DOHH2 (cell line): ENCODE data around the gene RBM47.

Experiments
- CTCF ChIP-seq: fragments of 200-600 bp; sonication (generic); IDR thresholded peaks from one replicate; pipeline ENCODE4 v1.5.1; 2014; ENCODE audit warnings: antibody characterized with exemption, mild to moderate bottlenecking, low read depth, low read length; ENCODE audit not compliant: poor library complexity, severe bottlenecking
- EZH2phosphoT487 ChIP-seq: fragments of 200-600 bp; sonication (generic); IDR thresholded peaks from 2 replicates; pipeline ENCODE4 v1.6.1; 2017; ENCODE audit warnings: borderline replicate concordance, mild to moderate bottlenecking, antibody characterized with exemption, low read length, moderate library complexity, mixed read lengths

DNA sequence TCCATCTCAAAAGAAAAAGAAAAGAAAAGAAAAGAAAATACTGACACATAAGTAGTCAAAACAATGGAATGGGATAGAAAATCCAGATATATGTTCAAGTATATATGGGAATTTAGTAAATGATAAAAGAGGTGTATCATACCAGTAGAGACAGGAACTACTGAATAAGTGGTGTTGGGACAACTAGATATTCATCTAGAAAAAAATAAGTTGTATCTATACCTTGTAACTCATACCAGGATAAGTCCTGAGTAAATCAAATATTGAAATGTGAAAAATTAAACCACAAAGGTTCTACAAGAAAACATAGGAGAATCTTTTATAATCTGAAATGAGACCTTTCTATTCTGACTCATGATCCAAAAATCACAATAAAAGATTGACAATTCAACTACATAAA is 58.5 kb downstream of the RBM47 start:
- TF ChIP-seq CTCF, result no peak
- no peak for TF ChIP-seq EZH2phosphoT487
